ENCODE measurements around the gene DNM3.
"Not testable (repeated sequence)": the region's sequence is repeated elsewhere in the genome, so short reads cannot be mapped to it uniquely, and the experiment has no call there.

The DNM3 gene

GRCh38 chr1:171841050-171841910 is at the start of gene DNM3:
DNM3 (plus strand) TSS chr1:171841498; CDS start chr1:171841657, 159 bp downstream.
- peak; percentile 50 for DNase-seq

DNA sequence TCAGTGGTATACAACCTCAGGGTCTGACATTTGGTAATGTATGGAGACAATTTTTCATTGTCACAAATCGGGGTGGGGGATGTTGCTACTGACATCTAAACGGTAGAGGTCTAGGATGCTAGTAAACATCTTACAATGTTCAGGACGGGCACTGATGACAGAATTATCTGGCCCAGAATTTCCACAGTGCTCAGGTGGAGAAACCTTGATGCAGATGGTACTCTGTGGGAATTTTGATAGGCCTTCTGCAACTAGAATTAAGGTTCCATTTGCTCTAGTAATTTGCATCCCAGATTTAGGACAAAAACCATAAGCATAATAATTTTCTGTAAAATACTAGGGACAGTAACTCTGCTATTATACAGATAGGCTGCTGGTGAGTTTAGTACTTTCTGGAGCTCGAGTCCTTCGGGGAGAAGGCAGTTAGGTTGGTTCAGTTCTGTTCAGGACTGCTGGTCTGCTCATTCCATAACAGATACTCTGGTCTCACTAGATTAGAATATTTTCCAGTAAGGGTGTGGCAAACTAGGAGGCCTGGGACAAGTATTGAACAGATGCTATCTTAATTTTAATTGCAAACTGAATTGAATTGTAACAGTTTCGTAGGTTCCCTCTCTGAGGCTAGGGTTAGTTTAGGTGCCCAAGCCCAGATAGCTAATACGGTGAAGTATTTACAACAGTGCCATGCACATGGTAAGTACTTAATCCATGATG is 48.5 kb upstream of the DNM3 start:
- no peak for DNase-seq

GRCh38 chr1:171793636-171794035 is 47.7 kb upstream of the DNM3 start:
- DNase-seq, result no peak

- DNase-seq, result no peak
Observed at GRCh38 chr1:171794085-171794484, 47.2 kb upstream of the DNM3 start.

GRCh38 chr1:171796592-171796991 is 44.7 kb upstream of the DNM3 start:
- DNase-seq, result no peak

GRCh38 chr1:171798311-171798710 is 43.0 kb upstream of the DNM3 start:
- DNase-seq, result no peak

- DNase-seq, result no peak
Observed at GRCh38 chr1:171798765-171799164, 42.5 kb upstream of the DNM3 start.

DNA sequence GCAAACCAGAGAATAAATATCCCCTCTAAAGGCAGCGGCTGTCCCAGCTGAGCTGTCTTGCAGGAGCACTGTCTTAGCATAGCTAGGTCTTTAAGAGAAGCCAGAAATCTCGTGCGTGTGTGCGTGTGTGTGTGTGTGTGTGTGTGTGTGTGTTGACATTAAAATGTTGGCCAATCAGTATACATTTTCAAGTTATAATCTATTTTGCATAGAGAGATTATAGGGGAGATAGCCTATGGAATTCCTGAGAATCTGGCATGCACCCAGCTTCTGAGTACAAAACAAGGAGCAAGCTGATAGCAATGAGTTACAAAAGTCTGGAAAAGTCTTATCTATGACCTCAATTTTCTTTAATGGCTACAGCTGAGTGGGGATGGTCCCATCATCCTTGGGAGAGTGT is 42.1 kb upstream of the DNM3 start:
- DNase-seq, result no peak

- not testable (repeated sequence) for DNase-seq
Observed at GRCh38 chr1:171799698-171800097, 41.6 kb upstream of the DNM3 start.

DNA sequence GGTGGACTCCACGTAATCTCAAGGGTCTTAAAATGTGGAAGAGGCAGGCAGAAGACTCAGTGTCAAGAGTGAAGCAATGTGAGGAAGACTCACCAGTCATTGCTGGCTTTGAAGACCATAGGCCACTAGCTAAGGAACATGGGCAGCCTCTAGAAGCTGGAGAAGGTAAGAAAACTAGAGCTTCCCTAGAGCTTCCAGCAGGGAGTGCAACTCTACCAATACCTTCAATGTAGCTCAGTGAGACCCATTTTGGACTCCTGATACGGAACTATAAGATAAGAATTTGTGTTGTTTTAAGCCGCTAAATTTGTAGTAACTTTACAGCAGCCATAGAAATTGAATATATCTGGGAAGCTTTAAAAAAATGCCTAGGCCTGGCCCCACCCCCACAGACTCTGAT is 41.0 kb upstream of the DNM3 start:
- no peak for DNase-seq

DNA sequence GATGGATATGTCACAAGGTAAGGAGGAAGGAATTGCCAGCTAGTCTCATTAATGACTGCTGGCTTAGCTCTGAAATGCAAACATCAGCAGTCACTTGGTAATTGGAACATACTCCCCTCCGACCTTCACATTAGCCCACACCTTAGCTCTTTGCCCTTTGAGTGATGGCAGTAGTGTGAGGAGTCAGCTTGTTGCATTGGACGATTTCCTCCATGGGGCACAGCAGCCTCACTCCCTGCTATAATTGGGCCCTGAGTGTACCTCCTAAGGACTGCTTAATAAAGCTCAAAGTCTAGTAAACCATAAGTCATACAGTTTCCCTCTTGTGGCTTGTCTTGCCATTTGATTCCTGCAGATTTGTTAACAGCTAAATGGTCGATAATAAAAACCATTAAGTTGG is 40.4 kb upstream of the DNM3 start:
- DNase-seq, result no peak

GRCh38 chr1:171801487-171801891 is 39.8 kb upstream of the DNM3 start:
- DNase-seq, result peak; percentile 41

GRCh38 chr1:171802207-171802606 is 39.1 kb upstream of the DNM3 start:
- DNase-seq, result no peak

DNA sequence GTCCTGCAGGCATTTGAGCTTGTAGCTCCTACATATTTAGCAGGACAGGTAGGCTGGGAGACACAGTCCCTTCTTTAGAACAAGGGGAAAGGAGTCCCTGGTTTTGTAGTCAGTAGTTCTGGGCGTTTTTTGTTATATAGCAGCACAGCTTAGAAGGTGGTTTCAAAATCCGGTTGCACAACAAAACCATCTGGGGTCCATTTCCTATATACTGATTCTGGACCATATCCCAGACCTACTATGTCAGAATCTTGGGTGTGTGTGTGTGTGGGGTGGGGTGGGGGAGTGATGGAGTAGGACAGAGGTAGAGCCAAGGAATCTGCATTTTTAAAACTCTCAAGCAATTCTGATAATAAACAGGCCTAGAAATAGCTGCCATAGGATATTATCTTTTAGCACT is 38.3 kb upstream of the DNM3 start:
- no peak for DNase-seq

GRCh38 chr1:171803461-171804022 is 37.8 kb upstream of the DNM3 start:
- DNase-seq, result no peak

DNA sequence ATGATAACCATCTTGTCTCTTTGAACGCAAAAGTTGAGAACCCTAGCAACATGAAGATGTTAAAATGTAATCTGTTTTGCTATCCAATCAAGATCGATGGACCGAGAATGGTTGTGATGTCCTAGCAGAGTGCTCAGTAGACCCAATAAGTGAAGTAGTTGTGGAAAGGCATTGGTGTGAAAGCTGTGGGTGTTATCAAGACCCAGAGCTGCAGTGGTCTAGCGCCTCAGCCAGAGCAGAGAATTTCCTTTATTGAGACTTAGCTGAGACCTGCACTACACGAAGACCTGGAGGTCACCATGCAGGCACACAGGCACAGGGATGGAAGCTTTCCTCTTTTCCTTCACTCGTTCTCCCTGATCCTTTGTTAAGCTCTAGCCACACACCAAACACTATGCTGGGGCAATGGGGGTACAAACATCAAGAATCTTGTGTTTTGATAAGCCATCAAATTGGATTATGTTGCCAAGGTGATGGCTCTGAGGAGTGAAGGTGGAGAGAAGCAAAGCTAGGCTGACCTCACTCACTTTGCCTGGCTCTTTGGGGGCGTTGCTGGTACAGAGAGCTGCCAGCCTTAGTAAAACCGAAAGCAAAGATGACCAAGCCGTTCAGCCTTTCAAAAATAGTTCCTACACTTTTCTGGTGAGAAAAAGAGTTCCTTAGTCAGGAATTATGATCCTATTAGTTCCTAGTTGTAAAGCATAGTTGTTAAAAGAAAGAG is 35.7 kb upstream of the DNM3 start:
- DNase-seq, result no peak

DNA sequence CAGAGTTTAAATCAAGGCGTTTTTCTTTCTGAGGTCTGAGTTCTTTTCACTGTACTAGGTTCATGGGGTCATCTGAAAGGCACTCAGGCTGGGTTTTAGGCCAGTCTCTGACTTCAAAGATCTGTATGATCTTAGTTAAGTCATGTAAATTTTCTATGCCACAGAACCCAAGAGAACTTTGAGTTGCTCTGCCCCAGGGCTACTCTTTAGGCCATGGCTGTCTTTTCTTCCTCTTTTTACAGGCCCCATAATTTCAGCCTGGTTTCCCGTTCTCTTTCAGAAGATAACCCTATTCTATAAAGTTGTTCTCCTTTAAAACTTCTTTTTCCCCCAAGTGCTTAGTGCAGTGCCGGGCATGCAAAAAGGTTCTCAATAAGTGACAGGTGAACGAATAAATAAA is 33.7 kb upstream of the DNM3 start:
- no peak for DNase-seq

- no peak for DNase-seq
Observed at GRCh38 chr1:171809834-171810233, 31.5 kb upstream of the DNM3 start.

DNA sequence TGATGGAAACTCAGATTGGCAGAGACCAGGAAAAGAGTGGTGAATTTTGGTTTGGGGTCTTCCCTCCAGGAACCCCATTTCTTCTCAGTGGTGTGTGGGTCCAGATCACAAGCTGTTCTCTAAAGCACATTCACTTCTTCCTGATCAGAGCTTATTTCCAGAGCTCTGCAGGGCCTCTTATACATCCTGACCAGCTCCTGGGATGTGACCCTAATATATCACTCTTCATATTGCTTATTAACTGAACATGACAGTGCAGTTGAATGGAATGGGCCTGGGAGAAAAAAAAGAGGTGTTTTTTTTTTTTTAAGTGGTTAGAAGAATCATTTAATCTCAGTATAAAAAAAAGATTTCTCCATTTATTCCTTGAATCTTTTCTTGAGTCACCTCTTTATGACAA is 29.6 kb upstream of the DNM3 start:
- DNase-seq, result no peak

DNA sequence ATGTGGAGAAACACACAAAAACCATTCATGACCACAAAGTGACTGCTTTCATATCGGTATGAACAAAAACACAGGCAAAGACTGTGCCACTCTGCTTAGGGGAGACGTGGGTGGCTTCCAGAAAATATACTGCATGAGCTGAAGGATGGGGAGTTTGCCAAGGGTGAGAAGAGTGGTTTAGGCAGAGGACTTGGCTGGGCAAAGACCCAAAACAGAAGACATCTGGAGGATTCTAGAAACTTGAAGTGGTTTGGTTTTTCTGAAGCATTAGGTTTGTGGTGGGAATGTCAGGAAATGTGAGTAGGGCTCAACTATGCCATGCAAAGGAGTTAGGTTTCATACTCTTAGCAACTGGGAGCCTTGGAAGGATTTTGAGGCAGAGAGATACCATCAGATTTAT is 26.6 kb upstream of the DNM3 start:
- no peak for DNase-seq

- DNase-seq, result no peak
Observed at GRCh38 chr1:171816300-171816901, 24.9 kb upstream of the DNM3 start.

- DNase-seq, result peak; percentile 52
Observed at GRCh38 chr1:171817511-171818265, 23.6 kb upstream of the DNM3 start.

Measured in SHP77 treated with DMSO at 0.1 percent for 48 hours (cell line).